ENCODE results near the gene ARID2. TPM values are rescaled to one million over a fixed set of nuclear protein-coding genes. Genes with fewer than 3 reads are reported as not detected.

Gene ARID2
- total RNA-seq, 1 experiment from 2014 or later: 17.5 TPM

GRCh38 chr12:45872446-45872845 is 142.9 kb downstream of the ARID2 start:
- CTCF ChIA-PET: no interaction called here
- TF ChIP-seq CTCF (IDR thresholded peaks at IDR 0.05; ENCODE audit: unreplicated experiment): no peak
- intact Hi-C loops (cut with micrococcal nuclease; ENCODE audit: unreplicated experiment): no loop called here
- H3K36me3 Mint-ChIP-seq (ENCODE audit: insufficient read depth, unreplicated experiment): peaks cover 9% of the 10 kb centered on the region
- DNase-seq: no peak
- H3K9me3 Mint-ChIP-seq (ENCODE audit: low read depth, unreplicated experiment): no peaks in the 10 kb centered on the region
- H3K27ac Mint-ChIP-seq (ENCODE audit: unreplicated experiment): no peak overlapping the region
- no TSS peak for BruUV-seq (replicated peaks)
- H3K4me3 Mint-ChIP-seq (ENCODE audit: low read depth, unreplicated experiment): no peak overlapping the region
- H3K4me1 Mint-ChIP-seq (ENCODE audit: low read depth, unreplicated experiment): no peaks in the 10 kb centered on the region
- H3K27me3 Mint-ChIP-seq (ENCODE audit: unreplicated experiment): no peaks in the 10 kb centered on the region

- DNase-seq: no peak
- intact Hi-C loops (cut with micrococcal nuclease; ENCODE audit: unreplicated experiment): no loop called here
- H3K27me3 Mint-ChIP-seq (ENCODE audit: unreplicated experiment): no peaks in the 10 kb centered on the region
- BruUV-seq (replicated peaks): no TSS peak
- no peak overlapping the region for H3K4me3 Mint-ChIP-seq (ENCODE audit: low read depth, unreplicated experiment)
- TF ChIP-seq CTCF (IDR thresholded peaks at IDR 0.05; ENCODE audit: unreplicated experiment): no peak
- H3K36me3 Mint-ChIP-seq (ENCODE audit: insufficient read depth, unreplicated experiment): peaks cover 4% of the 10 kb centered on the region
- H3K27ac Mint-ChIP-seq (ENCODE audit: unreplicated experiment): no peak overlapping the region
- H3K4me1 Mint-ChIP-seq (ENCODE audit: low read depth, unreplicated experiment): no peaks in the 10 kb centered on the region
- CTCF ChIA-PET: interaction anchor here (0.7 kb wide), 2 partner anchors 367 to 1352 kb away, joined by 3 to 4 read pairs; no protein-coding TSS in a partner anchor
- no peaks in the 10 kb centered on the region for H3K9me3 Mint-ChIP-seq (ENCODE audit: low read depth, unreplicated experiment)
Observed at GRCh38 chr12:45877069-45877468, 147.6 kb downstream of the ARID2 start.

GRCh38 chr12:45878630-45879255 is 149.2 kb downstream of the ARID2 start:
- no peak overlapping the region for H3K27ac Mint-ChIP-seq (ENCODE audit: unreplicated experiment)
- no peaks in the 10 kb centered on the region for H3K27me3 Mint-ChIP-seq (ENCODE audit: unreplicated experiment)
- H3K36me3 Mint-ChIP-seq (ENCODE audit: insufficient read depth, unreplicated experiment): peaks cover 4% of the 10 kb centered on the region
- H3K4me3 Mint-ChIP-seq (ENCODE audit: low read depth, unreplicated experiment): no peak overlapping the region
- CTCF ChIA-PET: no interaction called here
- TF ChIP-seq CTCF (IDR thresholded peaks at IDR 0.05; ENCODE audit: unreplicated experiment): no peak
- no peaks in the 10 kb centered on the region for H3K4me1 Mint-ChIP-seq (ENCODE audit: low read depth, unreplicated experiment)
- intact Hi-C loops (cut with micrococcal nuclease; ENCODE audit: unreplicated experiment): no loop called here
- no peaks in the 10 kb centered on the region for H3K9me3 Mint-ChIP-seq (ENCODE audit: low read depth, unreplicated experiment)
- DNase-seq: no peak
- BruUV-seq (replicated peaks): no TSS peak

DNA sequence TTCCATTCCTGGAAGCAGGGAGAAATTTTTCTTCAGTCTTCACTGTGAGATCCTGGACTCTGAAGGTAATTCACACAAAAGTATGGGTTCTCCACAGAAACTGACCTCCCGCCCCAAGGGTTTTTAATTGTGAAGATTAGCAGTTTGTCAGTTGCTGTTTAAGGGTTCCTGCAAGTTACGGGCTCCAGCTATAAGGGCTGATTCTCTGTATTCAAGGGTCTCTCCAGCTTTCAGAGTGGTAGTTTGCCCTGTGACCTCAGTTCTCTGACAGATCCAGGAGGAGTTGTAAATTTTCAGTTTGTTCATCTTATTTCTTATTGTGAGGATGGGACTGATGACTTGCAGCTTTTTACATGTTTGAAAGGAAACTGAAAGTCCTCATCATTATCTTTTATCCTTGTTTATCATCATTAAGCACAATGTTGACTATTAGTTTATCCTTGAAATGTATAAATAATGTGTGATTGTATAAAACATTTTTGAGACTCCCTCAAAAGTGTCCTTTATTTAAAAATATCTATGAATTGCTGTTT is 149.9 kb downstream of the ARID2 start:
- H3K27me3 Mint-ChIP-seq (ENCODE audit: unreplicated experiment): no peaks in the 10 kb centered on the region
- no TSS peak for BruUV-seq (replicated peaks)
- intact Hi-C loops (cut with micrococcal nuclease; ENCODE audit: unreplicated experiment): no loop called here
- H3K27ac Mint-ChIP-seq (ENCODE audit: unreplicated experiment): no peak overlapping the region
- no peak for TF ChIP-seq CTCF (IDR thresholded peaks at IDR 0.05; ENCODE audit: unreplicated experiment)
- CTCF ChIA-PET: no interaction called here
- DNase-seq: no peak
- H3K9me3 Mint-ChIP-seq (ENCODE audit: low read depth, unreplicated experiment): no peaks in the 10 kb centered on the region
- H3K4me1 Mint-ChIP-seq (ENCODE audit: low read depth, unreplicated experiment): no peaks in the 10 kb centered on the region
- peaks cover 4% of the 10 kb centered on the region for H3K36me3 Mint-ChIP-seq (ENCODE audit: insufficient read depth, unreplicated experiment)
- H3K4me3 Mint-ChIP-seq (ENCODE audit: low read depth, unreplicated experiment): no peak overlapping the region
